Occipital lobe (tissue), 2 donors: ENCODE results near the gene ADAMTS17. TPM values are rescaled to one million over a fixed set of nuclear protein-coding genes. Genes with fewer than 3 reads are reported as not detected.
A peak's percentile ranks its signal among the peaks of the same experiment; 100 is the strongest.
"Not testable (repeated sequence)": the region's sequence is repeated elsewhere in the genome, so short reads cannot be mapped to it uniquely, and the experiment has no call there.

Experiments
- DNase-seq: peaks from one replicate; lab custom pipeline; 2025; lab: John Stamatoyannopoulos, UW
- total RNA-seq: library from RNA; depleted of rRNA; stranded (reverse); fragments of >200 nt; gene quantifications from one replicate; pipeline ENCODE4 v1.2.3, GENCODE V29; 2014

ADAMTS17 gene
- total RNA-seq, 1 donor from 2014 or later: 5.1 TPM

GRCh38 chr15:100339451-100339850, 2.3 kb downstream of the ADAMTS17 start:
- DNase-seq: not testable (repeated sequence)

- peak; percentile 40 for DNase-seq
Observed at GRCh38 chr15:100338971-100339444, 2.8 kb downstream of the ADAMTS17 start.

- no peak for DNase-seq
Observed at GRCh38 chr15:100338247-100338646, 3.5 kb downstream of the ADAMTS17 start.

- no peak for DNase-seq
Observed at GRCh38 chr15:100337096-100338044, 4.4 kb downstream of the ADAMTS17 start.

GRCh38 chr15:100336061-100336460, 5.7 kb downstream of the ADAMTS17 start:
- DNase-seq: no peak

- DNase-seq: no peak
Observed at GRCh38 chr15:100335335-100335999, 6.3 kb downstream of the ADAMTS17 start.

GRCh38 chr15:100334905-100335304, 6.9 kb downstream of the ADAMTS17 start:
- DNase-seq: no peak

GRCh38 chr15:100334456-100334855, 7.3 kb downstream of the ADAMTS17 start:
- no peak for DNase-seq

GRCh38 chr15:100334015-100334414, 7.8 kb downstream of the ADAMTS17 start:
- DNase-seq: no peak

GRCh38 chr15:100333236-100333635, 8.5 kb downstream of the ADAMTS17 start:
- no peak for DNase-seq

- DNase-seq: no peak
Observed at GRCh38 chr15:100332721-100333120, 9.1 kb downstream of the ADAMTS17 start.

- DNase-seq: no peak
Observed at GRCh38 chr15:100332231-100332630, 9.5 kb downstream of the ADAMTS17 start.

GRCh38 chr15:100330629-100331215, 11.1 kb downstream of the ADAMTS17 start:
- DNase-seq: no peak

- DNase-seq: no peak
Observed at GRCh38 chr15:100330221-100330620, 11.6 kb downstream of the ADAMTS17 start.

GRCh38 chr15:100328796-100329195, 13.0 kb downstream of the ADAMTS17 start:
- no peak for DNase-seq

- no peak for DNase-seq
Observed at GRCh38 chr15:100318880-100319279, 22.9 kb downstream of the ADAMTS17 start.

GRCh38 chr15:100314809-100315400, 26.9 kb downstream of the ADAMTS17 start:
- no peak for DNase-seq

- no peak for DNase-seq
Observed at GRCh38 chr15:100311833-100312476, 29.8 kb downstream of the ADAMTS17 start.

- no peak for DNase-seq
Observed at GRCh38 chr15:100311154-100311625, 30.6 kb downstream of the ADAMTS17 start.

GRCh38 chr15:100310513-100311153, 31.1 kb downstream of the ADAMTS17 start:
- no peak for DNase-seq

- no peak for DNase-seq
Observed at GRCh38 chr15:100310041-100310405, 31.8 kb downstream of the ADAMTS17 start.
